NOMO-1 (cell line): Measurements from ENCODE around the gene SPPL2B.

ENCODE experiments used
- DNase-seq, 2 experiments: peaks; one replicate each; lab custom pipeline; 2025; ENCODE audit not compliant: unreplicated experiment in 2 of 2; lab: John Stamatoyannopoulos, UW

SPPL2B gene

GRCh38 chr19:2296141-2296540, 32.3 kb upstream of the SPPL2B start:
- no peak for DNase-seq

- no peak for DNase-seq
Measured at GRCh38 chr19:2300533-2300932, 28.0 kb upstream of the SPPL2B start.

GRCh38 chr19:2302319-2303210, 25.9 kb upstream of the SPPL2B start:
- peak in 1 of 2 experiments; percentile 22 for DNase-seq

GRCh38 chr19:2303211-2303798, 25.2 kb upstream of the SPPL2B start:
- DNase-seq: no peak

- DNase-seq: no peak
Measured at GRCh38 chr19:2305452-2306280, 22.8 kb upstream of the SPPL2B start.

- DNase-seq: no peak
Measured at GRCh38 chr19:2306281-2306806, 22.1 kb upstream of the SPPL2B start.

GRCh38 chr19:2306971-2307370, 21.5 kb upstream of the SPPL2B start:
- no peak for DNase-seq

GRCh38 chr19:2307518-2308012, 20.9 kb upstream of the SPPL2B start:
- DNase-seq: no peak

GRCh38 chr19:2308114-2308556, 20.3 kb upstream of the SPPL2B start, which contains the start of gene LINGO3:
Gene LINGO3 (minus strand): TSS chr19:2308154. CDS start chr19:2291776, 16,378 bp downstream.
- DNase-seq: no peak

- DNase-seq: no peak
Measured at GRCh38 chr19:2309734-2310362, 18.6 kb upstream of the SPPL2B start.

GRCh38 chr19:2311093-2311492, 17.4 kb upstream of the SPPL2B start:
- DNase-seq: no peak

GRCh38 chr19:2312820-2313501, 15.5 kb upstream of the SPPL2B start:
- no peak for DNase-seq

- DNase-seq: no peak
Measured at GRCh38 chr19:2315121-2315817, 13.2 kb upstream of the SPPL2B start.

- DNase-seq: peak; percentile 85 to 92
Measured at GRCh38 chr19:2315818-2316353, 12.6 kb upstream of the SPPL2B start.

- DNase-seq: no peak
Measured at GRCh38 chr19:2317300-2317699, 11.2 kb upstream of the SPPL2B start.

- DNase-seq: no peak
Measured at GRCh38 chr19:2317756-2318155, 10.7 kb upstream of the SPPL2B start.

- DNase-seq: no peak
Measured at GRCh38 chr19:2318923-2319322, 9.6 kb upstream of the SPPL2B start.

GRCh38 chr19:2319551-2319950, 8.9 kb upstream of the SPPL2B start:
- no peak for DNase-seq

GRCh38 chr19:2320049-2320448, 8.4 kb upstream of the SPPL2B start:
- no peak for DNase-seq
